ENCODE data around the gene TMEM106C.
A peak's percentile ranks its signal among the peaks of the same experiment; 100 is the strongest.
"Not testable (repeated sequence)": the region's sequence is repeated elsewhere in the genome, so short reads cannot be mapped to it uniquely, and the experiment has no call there.

Gene TMEM106C

GRCh38 chr12:47949441-47950341 lies 13.7 kb upstream of the TMEM106C start:
- DNase-seq = peak; percentile 85

GRCh38 chr12:47950856-47951468 lies 12.4 kb upstream of the TMEM106C start:
- DNase-seq = no peak

DNA sequence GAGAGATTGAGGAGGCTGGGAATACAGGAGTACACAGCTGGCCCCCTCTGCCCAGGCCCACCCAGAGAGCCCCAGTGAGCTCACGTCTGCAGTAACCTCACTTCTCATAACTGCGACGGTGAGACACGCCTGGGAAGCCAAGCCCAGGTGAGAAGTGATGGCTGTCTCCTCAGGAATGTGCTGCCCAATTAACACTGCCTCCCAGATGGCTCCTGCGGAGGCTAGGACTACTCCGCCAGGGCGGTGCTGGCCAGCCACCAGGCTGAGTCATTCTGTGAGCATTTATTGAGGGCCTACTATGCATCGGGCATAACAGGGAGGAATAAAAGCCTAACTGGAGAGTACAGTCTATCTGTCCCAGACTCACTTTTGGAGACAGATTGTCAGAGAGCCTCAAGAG lies 9.3 kb upstream of the TMEM106C start:
- DNase-seq = no peak

DNA sequence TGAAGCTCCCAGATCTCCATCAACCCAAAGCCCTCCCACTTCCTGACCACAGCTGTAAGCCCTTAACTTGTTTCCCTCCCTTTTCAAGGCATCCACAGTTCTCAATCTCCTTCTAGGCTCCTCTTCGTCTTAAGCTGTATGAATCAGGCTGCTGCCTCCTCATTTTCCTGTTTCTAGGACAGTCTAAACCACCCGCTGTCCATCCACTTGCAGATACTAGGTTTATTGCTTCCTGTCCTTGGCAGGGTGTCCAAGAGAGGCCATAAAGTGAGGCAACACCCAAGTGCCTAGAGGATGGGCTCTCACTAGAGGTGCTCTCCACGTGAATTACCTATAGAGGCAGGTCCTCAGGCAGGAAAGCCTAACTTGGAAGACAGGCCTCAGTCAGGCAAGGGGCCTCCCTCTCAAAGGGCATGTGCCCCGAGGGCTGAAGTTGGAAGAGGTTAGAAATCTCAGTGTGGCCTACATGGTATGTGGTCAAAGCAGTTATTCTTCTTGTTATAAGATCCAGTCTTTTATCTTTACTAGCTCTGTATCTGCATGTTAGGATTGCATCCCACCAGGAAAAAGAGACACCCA lies 8.8 kb upstream of the TMEM106C start:
- no peak for DNase-seq

DNA sequence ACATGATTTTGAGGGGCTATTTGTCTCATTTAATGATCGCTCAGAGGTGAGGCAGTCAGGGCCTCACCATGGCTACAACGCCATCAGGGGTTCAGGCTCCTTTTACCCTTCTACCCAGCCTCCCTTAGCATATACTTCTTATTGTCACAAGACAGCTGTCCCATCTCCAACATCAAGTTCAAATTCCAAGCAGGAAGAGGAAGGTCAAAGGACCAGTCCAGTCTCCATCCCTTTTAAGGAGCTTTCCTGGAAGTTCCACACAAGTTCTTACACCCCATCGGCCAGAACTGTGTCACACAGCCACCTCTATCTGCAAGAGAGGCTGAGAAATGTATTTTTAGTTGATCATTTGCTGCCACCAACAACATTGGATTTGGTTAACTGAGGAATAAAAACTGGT lies 8.3 kb upstream of the TMEM106C start:
- no peak for DNase-seq

GRCh38 chr12:47957671-47958070 lies 5.7 kb upstream of the TMEM106C start:
- DNase-seq = not testable (repeated sequence)

- DNase-seq = no peak
Measured at GRCh38 chr12:47962198-47962597, 1.2 kb upstream of the TMEM106C start.

DNA sequence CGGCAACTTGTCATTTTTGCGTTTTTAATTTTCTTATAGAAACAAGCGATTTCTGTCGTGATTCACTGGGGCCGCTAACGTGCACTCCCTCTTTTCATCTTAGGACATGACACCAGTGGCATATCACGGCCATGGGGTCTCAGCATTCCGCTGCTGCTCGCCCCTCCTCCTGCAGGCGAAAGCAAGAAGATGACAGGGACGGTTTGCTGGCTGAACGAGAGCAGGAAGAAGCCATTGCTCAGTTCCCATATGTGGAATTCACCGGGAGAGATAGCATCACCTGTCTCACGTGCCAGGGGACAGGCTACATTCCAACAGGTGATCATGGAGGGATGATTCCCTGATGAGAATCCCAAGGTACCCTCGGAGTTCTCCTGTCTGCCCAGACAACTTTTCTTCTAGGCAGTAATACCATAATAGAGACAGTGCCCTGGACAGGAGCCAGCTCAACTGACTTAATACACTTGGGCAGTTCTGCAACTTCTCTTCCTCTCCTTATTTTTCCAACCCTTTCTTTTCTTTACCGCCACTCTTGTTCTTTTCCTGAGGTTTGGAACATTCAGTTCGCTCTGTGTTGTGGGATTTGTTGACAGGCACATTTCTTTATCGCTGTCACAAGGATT lies 821 bp downstream of the TMEM106C start:
- DNase-seq = peak; percentile 43

DNA sequence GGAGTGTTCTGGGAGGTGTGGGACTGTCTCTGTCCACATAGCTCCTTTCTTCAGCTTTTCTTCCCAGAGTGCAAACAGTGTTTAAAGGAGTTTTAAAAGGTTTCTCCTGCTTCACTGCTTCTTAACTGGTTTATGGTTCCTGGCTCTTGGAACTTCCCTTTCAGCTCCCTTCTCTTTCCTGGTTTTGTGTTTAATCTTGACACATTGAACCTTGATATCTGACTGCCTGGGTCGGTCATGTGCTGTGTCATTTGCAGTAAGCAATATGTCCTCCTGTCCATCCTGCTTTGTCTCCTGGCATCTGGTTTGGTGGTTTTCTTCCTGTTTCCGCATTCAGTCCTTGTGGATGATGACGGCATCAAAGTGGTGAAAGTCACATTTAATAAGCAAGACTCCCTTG lies 2.2 kb downstream of the TMEM106C start:
- no peak for DNase-seq

GRCh38 chr12:47967461-47968321 lies 4.3 kb downstream of the TMEM106C start:
- no peak for DNase-seq

DNA sequence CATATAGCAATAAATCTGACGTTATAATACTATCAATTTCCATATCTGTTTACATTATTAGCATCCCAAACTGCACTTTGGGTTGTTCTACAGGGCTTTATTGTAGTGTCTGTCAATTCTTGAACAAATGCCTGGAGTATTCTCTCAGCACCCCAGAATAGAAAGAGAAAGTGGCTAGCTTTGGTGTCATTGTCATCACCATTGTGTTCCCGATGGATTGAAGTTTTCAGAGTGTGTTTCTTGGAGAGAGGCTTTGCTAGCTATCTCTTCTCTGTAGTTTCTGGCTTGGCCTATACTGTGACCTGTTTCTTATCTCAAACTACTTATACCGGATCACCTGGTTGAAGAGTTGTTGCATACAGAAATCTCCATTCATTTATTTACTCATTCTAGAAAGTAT lies 6.4 kb downstream of the TMEM106C start:
- DNase-seq = no peak

DNA sequence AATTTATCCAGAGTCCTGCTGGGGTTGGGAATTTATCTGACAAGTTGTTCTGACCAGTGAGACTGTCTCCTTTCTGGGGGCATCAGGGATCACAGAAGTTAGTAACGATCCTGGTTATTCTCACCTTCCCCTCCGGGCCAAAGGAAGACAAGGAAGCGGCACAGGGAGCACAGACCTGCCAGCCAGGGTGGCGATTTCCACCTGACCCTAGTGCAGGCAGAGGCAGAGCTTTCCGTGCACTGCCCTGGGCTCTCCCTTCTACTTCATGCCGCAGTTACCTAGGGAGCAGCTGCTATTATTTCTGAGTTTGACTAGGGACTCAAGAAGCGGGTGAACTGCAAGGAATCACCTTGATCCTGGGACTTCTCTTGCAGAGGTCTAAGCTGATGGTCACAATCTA lies 7.4 kb downstream of the TMEM106C start:
- no peak for DNase-seq

- DNase-seq = no peak
Measured at GRCh38 chr12:47972895-47973294, 9.5 kb downstream of the TMEM106C start.

- DNase-seq = no peak
Measured at GRCh38 chr12:47973870-47974269, 10.5 kb downstream of the TMEM106C start.

DNA sequence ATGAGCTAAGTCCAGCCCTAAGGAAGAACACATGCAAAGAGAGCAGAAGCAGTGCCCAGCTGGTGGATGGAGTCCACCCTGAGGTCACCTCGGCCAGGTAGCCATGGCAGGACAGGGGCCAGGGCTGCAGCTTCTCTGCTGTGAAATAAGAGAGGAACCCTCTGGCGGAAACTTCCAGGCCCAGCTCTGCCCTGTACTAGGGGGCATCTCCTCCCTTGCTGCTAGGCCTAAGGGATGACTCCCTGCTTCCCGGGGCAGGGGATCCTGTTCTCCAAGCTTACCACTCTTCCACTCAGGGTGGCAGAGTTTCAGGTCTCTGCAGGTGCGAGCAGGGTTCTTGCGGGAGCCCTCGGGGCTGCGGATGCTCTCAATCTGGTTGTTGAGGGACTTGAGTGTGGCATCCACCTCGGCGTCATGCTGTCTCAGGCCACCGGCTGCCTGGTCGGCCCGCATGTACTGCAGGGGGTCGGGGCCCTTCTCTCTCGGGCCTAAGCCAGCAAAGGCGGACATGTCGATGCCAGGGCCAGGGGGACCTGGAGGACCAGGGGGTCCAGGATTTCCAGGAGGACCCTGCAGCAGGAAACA lies 11.7 kb downstream of the TMEM106C start:
- DNase-seq = no peak

DNA sequence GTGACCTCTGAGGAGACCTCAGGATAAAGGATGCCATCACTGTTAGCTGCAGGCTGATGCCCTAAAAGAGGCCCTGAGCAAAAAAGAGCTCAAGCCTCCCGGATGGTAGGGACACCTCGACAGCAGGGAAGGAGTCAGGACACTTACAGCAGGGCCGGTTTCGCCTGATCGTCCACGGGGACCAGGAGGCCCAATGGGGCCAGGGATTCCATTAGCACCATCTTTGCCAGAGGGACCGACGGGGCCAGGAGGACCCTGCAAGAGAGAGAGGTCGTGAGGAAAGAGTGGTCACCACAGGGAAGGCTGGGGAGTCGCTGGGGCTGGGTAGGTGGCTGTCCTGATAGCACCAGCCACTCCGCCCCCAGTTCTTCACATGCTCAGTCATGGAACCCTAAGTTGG lies 12.4 kb downstream of the TMEM106C start:
- DNase-seq = no peak

DNA sequence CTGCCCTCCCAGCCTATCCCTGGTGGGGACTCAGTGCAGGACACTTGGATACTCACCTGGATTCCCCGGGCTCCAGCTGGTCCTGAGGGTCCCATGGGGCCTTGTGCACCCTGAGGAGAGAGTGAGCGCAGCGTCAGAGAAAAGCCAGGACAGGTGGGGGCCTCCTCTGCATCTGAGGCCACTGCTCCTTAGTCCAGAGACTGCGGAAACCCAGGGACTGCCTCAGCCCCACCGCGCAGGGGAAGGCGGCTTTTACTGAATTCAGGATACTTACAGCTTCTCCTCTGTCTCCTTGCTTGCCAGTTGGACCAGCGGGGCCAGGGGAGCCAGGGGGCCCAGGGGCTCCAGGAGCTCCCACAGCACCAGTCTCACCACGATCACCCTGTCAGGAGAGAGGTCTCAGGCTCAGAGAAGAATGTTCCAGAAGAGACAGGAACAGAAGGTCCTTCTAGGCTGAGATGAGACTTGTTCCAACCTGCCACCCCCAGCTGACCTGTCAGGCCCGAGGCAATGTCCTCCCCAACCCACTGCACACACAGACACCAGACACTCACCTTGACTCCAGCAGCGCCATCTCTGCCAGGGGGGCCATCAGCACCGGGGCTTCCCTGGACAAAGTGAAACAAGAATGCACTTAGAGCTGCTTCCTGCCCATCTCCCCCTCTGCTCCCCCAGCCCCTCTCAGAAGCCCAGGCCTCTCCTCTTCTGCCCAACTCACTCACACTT lies 13.8 kb downstream of the TMEM106C start:
- DNase-seq = no peak

GRCh38 chr12:47977772-47978597 lies 14.6 kb downstream of the TMEM106C start:
- no peak for DNase-seq

DNA sequence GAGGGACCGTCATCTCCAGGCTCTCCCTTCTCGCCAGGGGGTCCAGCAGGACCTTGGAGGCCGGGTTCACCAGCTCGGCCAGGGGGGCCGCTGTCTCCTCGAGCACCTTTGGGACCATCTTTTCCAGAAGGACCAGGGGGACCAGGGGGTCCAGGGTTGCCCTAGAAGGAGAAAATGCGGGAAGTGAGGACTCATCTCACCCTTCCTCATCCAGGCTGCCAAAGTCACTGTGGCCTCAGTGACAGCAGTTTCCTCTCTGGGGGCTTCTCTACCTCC lies 15.1 kb downstream of the TMEM106C start:
- no peak for DNase-seq

- no peak for DNase-seq
Measured at GRCh38 chr12:47979166-47979565, 15.8 kb downstream of the TMEM106C start.

DNA sequence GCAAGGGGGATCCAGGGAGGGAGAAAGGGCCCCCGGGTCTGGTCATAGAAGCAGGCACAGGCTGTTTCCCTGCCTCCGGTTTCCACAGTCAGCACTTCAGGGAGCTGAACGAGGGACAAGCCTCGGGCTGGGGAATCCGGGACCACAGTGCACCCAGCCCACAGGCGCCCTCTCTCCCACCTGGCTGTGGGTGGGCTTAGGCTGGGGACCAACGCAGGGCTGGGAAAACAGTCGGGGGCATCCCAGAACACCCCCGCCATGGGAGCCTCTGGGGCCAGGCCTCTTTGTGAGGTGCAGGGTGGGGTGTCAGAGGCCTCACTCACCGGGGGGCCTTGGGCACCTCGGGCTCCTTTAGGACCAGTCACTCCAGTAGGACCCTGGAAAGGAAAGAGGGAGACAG lies 16.3 kb downstream of the TMEM106C start:
- DNase-seq = no peak

Data from NCI-H82 (cell line).